H9 (cell line): ENCODE results near the gene CFAP61. TPM values are rescaled to one million over a fixed set of nuclear protein-coding genes. Genes with fewer than 3 reads are reported as not detected.

Experiments
- DNase-seq: peaks from one replicate; pipeline ENCODE4 v3.0.0-alpha.2; 2017
- H2AFZ ChIP-seq: one replicate; pipeline ENCODE4 v1.6.1; 2013; ENCODE audit warnings: mild to moderate bottlenecking, low read length, control low read depth, moderate library complexity
- H2AK5ac ChIP-seq: 2 replicates; pipeline ENCODE4 v1.6.1; 2013; ENCODE audit warnings: low read length, control low read depth, mixed read lengths; ENCODE audit not compliant: insufficient read length
- H2BK120ac ChIP-seq: one replicate; pipeline ENCODE4 v1.6.1; 2013; ENCODE audit warnings: low read depth, mild to moderate bottlenecking, low read length, control low read depth, inconsistent platforms; ENCODE audit not compliant: poor library complexity, severe bottlenecking
- H2BK12ac ChIP-seq: 2 replicates; pipeline ENCODE4 v1.6.1; 2013; ENCODE audit warnings: low read length, control low read depth, mixed read lengths, low read depth; ENCODE audit not compliant: insufficient read length
- H2BK15ac ChIP-seq: 2 replicates; pipeline ENCODE4 v1.6.1; 2013; ENCODE audit warnings: low read depth, low read length, control low read depth
- H2BK20ac ChIP-seq: one replicate; pipeline ENCODE4 v1.6.1; 2013; ENCODE audit warnings: low read depth, mild to moderate bottlenecking, low read length, control low read depth, inconsistent platforms; ENCODE audit not compliant: poor library complexity, severe bottlenecking
- H2BK5ac ChIP-seq: 2 replicates; pipeline ENCODE4 v1.6.1; 2013; ENCODE audit warnings: low read length, control low read depth, mixed read lengths; ENCODE audit not compliant: insufficient read length
- H3K14ac ChIP-seq: 2 replicates; pipeline ENCODE4 v1.6.1; 2013; ENCODE audit warnings: low read length, control low read depth; ENCODE audit not compliant: insufficient read depth
- H3K18ac ChIP-seq: 2 replicates; pipeline ENCODE4 v1.6.1; 2013; ENCODE audit warnings: low read depth, mild to moderate bottlenecking, mixed read lengths, low read length, control low read depth; ENCODE audit not compliant: insufficient read length
- H3K23ac ChIP-seq: 2 replicates; pipeline ENCODE4 v1.6.1; 2013; ENCODE audit warnings: low read length, control low read depth, mixed read lengths, low read depth; ENCODE audit not compliant: insufficient read length
- H3K23me2 ChIP-seq: 2 replicates; pipeline ENCODE4 v1.6.1; 2013; ENCODE audit warnings: low read depth, mild to moderate bottlenecking, mixed read lengths, low read length, control low read depth; ENCODE audit not compliant: insufficient read length, poor library complexity, severe bottlenecking
- H3K27ac ChIP-seq: 2 replicates; pipeline ENCODE4 v1.5.1; 2013; ENCODE audit warnings: low read length, control low read depth, mixed read lengths, low read depth; ENCODE audit not compliant: insufficient read length
- H3K27me3 ChIP-seq: 2 replicates; pipeline ENCODE4 v1.6.1; 2013; ENCODE audit warnings: low read length, control low read depth, inconsistent platforms; ENCODE audit not compliant: insufficient read depth
- H3K4ac ChIP-seq: 2 replicates; pipeline ENCODE4 v1.6.1; 2013; ENCODE audit warnings: low read depth, mild to moderate bottlenecking, control low read depth, inconsistent platforms, low read length, moderate library complexity
- H3K4me1 ChIP-seq: 2 replicates; pipeline ENCODE4 v1.6.1; 2013; ENCODE audit warnings: low read length, control low read depth, inconsistent platforms; ENCODE audit not compliant: insufficient read depth
- H3K4me2 ChIP-seq: 2 replicates; pipeline ENCODE4 v1.6.1; 2013; ENCODE audit warnings: low read length, control low read depth, mixed read lengths; ENCODE audit not compliant: insufficient read length, insufficient read depth
- H3K56ac ChIP-seq: 2 replicates; pipeline ENCODE4 v1.6.1; 2013; ENCODE audit warnings: low read depth, mild to moderate bottlenecking, mixed read lengths, low read length, control low read depth; ENCODE audit not compliant: insufficient read length
- H3K79me1 ChIP-seq: 2 replicates; pipeline ENCODE4 v1.6.1; 2013; ENCODE audit warnings: low read depth, mild to moderate bottlenecking, moderate library complexity, low read length, control low read depth, inconsistent platforms; ENCODE audit not compliant: insufficient read depth, poor library complexity, severe bottlenecking
- H3K79me2 ChIP-seq: 2 replicates; pipeline ENCODE4 v1.6.1; 2013; ENCODE audit warnings: low read length, control low read depth, inconsistent platforms; ENCODE audit not compliant: insufficient read depth
- H3K9ac ChIP-seq: 2 replicates; pipeline ENCODE4 v1.6.1; 2013; ENCODE audit warnings: low read length, control low read depth, mixed read lengths; ENCODE audit not compliant: insufficient read length; ENCODE audit errors: extremely low read depth
- H3K9me3 ChIP-seq: one replicate; pipeline ENCODE4 v1.6.1; 2013; ENCODE audit warnings: low read depth, low read length, inconsistent platforms; ENCODE audit not compliant: control insufficient read depth
- H3T11ph ChIP-seq: one replicate; pipeline ENCODE4 v1.6.1; 2013; ENCODE audit warnings: mild to moderate bottlenecking, low read length, control low read depth, inconsistent platforms
- H4K20me1 ChIP-seq: one replicate; pipeline ENCODE4 v1.6.1; 2013; ENCODE audit not compliant: control insufficient read depth, insufficient read length, insufficient read depth
- H4K5ac ChIP-seq: 2 replicates; pipeline ENCODE4 v1.6.1; 2013; ENCODE audit warnings: low read depth, mild to moderate bottlenecking, mixed read lengths, low read length, control low read depth; ENCODE audit not compliant: insufficient read length
- H4K8ac ChIP-seq: replicated peaks from 2 replicates; pipeline ENCODE4 v1.6.1; 2013; ENCODE audit warnings: low read length, control low read depth, mixed read lengths, low read depth; ENCODE audit not compliant: insufficient read length
- H4K91ac ChIP-seq: 2 replicates; pipeline ENCODE4 v1.6.1; 2013; ENCODE audit warnings: low read depth, mild to moderate bottlenecking, moderate library complexity, mixed read lengths, low read length, control low read depth; ENCODE audit not compliant: insufficient read length
- H3K27ac Mint-ChIP-seq, 3 experiments: 2 replicates in 2 of 3; 3 replicates in 1 of 3; pipeline ENCODE4 v1.8.0; 2020 to 2021; ENCODE audit warnings: mixed read lengths in 3 of 3, mild to moderate bottlenecking in 1 of 3, moderate library complexity in 1 of 3
- H3K27me3 Mint-ChIP-seq: 2 replicates; pipeline ENCODE4 v1.8.0; 2021; ENCODE audit warnings: low read depth, mild to moderate bottlenecking, moderate library complexity, mixed read lengths
- H3K36me3 Mint-ChIP-seq, 3 experiments: 2 replicates in 2 of 3; 3 replicates in 1 of 3; pipeline ENCODE4 v1.8.0; 2020 to 2021; ENCODE audit warnings: low read depth in 3 of 3, mixed read lengths in 3 of 3; ENCODE audit not compliant: insufficient read depth in 1 of 3
- H3K4me1 Mint-ChIP-seq, 2 experiments: 2 replicates each; pipeline ENCODE4 v1.8.0; 2020; ENCODE audit warnings: mixed read lengths in 2 of 2
- H3K4me3 Mint-ChIP-seq, 2 experiments: 2 replicates in 1 of 2; 3 replicates in 1 of 2; pipeline ENCODE4 v1.8.0; 2020 to 2021; ENCODE audit warnings: mild to moderate bottlenecking in 2 of 2, mixed read lengths in 2 of 2, moderate library complexity in 1 of 2
- H3K9me3 Mint-ChIP-seq, 2 experiments: 2 replicates in 1 of 2; 3 replicates in 1 of 2; pipeline ENCODE4 v1.8.0; 2020; ENCODE audit warnings: mild to moderate bottlenecking in 2 of 2, mixed read lengths in 2 of 2, moderate library complexity in 1 of 2
- WGBS: extraction: QIAGEN DNeasy Blood & Tissue Kit; methylation state at CpG from one replicate; pipeline ENCODE4 v1.1.7; 2013; ENCODE audit warnings: missing lambda C conversion rate, low lambda C conversion rate, mixed read lengths; ENCODE audit not compliant: insufficient read length; ENCODE audit errors: extremely low coverage; 5-methylcytosine and 5-hydroxymethylcytosine counted together
- total RNA-seq: library from RNA; stranded (reverse); gene quantifications from 2 replicates; pipeline ENCODE4 v1.2.1, GENCODE V29; 2021
- TF ChIP-seq, protein P1 (sequence below): fragments of 200-600 bp; sonication (generic); conservative IDR thresholded peaks from 3 replicates; pipeline ENCODE4 v1.8.0; 2021; ENCODE audit warnings: antibody characterized with exemption, mild to moderate bottlenecking

CFAP61 gene
- total RNA-seq, 1 experiment from 2014 or later: 0.44 TPM

DNA sequence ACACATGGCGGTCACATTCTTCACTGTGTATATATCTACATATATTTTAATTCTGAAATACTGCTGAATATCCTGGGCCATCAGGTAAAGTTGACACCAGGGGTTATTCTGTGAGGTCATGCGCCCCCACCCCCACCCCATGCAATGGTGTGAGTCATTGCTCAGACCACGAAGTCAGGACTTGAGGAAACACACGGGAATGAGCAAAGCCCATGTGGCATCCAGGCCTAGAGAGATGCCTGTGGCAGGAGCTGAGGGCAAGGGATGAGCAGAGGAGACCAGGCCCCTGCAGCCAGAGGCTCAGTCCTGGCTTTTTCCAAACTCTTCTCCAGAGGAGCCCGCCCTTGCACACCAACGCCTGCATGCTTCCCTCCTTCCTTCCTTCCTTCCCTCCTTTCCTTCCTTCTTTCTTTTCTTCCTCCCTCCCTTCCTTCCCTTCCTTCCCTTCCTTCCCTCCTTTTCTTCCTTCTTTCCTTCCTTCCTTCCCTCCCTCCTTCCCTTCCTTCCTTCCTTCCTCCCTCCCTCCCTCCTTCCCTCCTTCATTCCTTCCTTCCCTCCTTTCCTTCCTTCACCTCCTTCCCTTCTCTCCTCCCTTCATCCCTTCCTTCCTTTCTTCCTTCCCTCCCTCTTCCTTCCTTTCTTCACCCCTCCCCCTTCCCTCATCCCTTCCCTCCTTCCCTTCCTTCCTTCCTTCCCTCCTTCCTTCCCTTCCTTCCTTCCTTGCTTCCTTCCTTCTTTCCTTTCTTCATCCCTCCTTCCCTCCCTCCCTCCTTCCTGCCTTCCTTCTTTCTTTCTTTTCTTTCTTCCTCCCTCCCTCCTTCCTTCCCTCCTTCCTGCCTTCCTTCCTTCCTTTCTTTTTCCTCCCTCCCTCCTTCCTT is 243.5 kb downstream of the CFAP61 start:
- Histone ChIP-seq H4K91ac (no peak overlapping the region), H3K79me2 (no peaks in the 10 kb centered on the region), H3K56ac (no peak overlapping the region), H3K27ac (no peak overlapping the region), H3K9me3 (no peaks in the 10 kb centered on the region), H2AK5ac (no peak overlapping the region), H3K9ac (no peak overlapping the region), H2BK5ac (no peak overlapping the region), H2BK20ac (no peak overlapping the region), H4K8ac (no peak overlapping the region), H3K14ac (no peak overlapping the region), H3K23ac (no peak overlapping the region), H4K20me1 (no peaks in the 10 kb centered on the region), H3K27me3 (no peaks in the 10 kb centered on the region), H3K23me2 (no peaks in the 10 kb centered on the region), H3T11ph (no peak overlapping the region), H3K18ac (no peak overlapping the region), H3K4me2 (no peak overlapping the region), H3K79me1 (no peaks in the 10 kb centered on the region), H4K5ac (no peak overlapping the region), H2BK15ac (no peak overlapping the region), H3K4me1 (no peaks in the 10 kb centered on the region), H3K4ac (no peak overlapping the region), H2AFZ (no peak overlapping the region), H2BK120ac (no peak overlapping the region), H2BK12ac (no peak overlapping the region)
- TF ChIP-seq, protein P1, sequence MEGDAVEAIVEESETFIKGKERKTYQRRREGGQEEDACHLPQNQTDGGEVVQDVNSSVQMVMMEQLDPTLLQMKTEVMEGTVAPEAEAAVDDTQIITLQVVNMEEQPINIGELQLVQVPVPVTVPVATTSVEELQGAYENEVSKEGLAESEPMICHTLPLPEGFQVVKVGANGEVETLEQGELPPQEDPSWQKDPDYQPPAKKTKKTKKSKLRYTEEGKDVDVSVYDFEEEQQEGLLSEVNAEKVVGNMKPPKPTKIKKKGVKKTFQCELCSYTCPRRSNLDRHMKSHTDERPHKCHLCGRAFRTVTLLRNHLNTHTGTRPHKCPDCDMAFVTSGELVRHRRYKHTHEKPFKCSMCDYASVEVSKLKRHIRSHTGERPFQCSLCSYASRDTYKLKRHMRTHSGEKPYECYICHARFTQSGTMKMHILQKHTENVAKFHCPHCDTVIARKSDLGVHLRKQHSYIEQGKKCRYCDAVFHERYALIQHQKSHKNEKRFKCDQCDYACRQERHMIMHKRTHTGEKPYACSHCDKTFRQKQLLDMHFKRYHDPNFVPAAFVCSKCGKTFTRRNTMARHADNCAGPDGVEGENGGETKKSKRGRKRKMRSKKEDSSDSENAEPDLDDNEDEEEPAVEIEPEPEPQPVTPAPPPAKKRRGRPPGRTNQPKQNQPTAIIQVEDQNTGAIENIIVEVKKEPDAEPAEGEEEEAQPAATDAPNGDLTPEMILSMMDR: no peak
- Mint-ChIP-seq H3K4me3 (no peak overlapping the region), H3K27ac (no peak overlapping the region), H3K4me1 (0 out of 4 replicates have a peak, but pooled peaks cover 0 to 3% of the 10 kb centered on the region in 2 experiments), H3K27me3 (peaks cover 3% of the 10 kb centered on the region; the same call in 1 of the 2 replicates), H3K36me3 (no peaks in the 10 kb centered on the region), H3K9me3 (no peaks in the 10 kb centered on the region)
- no peak for DNase-seq
- no CpG with 5 or more reads among the region's 6 CpGs for WGBS
